Measurements from ENCODE around the gene CBX4.

Gene CBX4

DNA sequence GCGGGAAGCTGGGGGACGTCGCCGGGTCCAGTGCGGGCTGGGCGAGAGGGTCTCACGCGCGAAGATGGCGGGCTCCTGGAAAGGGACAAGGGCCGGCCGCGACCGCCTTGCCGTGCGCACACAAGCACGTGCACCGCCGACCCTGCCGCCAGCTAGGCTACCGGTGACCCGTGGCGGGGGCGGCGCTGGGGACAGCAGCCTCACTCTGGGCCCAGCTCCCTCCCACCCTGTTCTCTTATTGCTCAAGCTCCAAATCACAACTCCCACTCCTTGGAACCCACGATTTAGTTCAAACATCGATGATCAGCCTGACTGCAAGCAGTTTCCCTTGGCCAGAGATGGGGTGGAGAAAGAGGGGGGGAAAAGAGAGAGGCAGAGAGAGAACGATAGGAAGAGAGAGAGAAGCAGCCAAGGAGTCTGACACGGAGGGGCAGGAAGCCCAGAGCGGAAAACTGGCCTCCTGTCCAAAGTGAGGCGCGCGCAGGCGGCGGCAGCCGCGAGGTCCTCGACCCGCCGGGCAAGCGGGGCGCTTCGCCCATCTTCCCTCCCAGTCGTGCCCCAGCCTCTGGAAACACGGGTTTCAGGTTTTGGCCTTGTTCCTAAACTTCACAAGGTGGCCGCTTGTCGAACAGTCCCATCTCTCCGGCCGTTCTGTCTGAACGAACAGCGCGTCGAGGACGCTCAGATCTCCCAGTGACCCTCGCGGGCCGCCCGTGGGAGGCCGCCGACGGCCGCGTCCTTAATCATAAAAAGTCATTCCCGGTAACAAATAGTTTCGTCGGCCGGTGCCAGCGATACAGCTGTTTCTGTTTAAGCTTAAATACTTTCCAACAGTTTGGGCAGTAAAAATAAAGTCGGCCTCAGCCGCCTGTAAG, 40.7 kb downstream of the CBX4 start:
- DNase-seq, result no peak

- DNase-seq, result peak; percentile 83
Observed at GRCh38 chr17:79797492-79798298, 41.5 kb downstream of the CBX4 start.

DNA sequence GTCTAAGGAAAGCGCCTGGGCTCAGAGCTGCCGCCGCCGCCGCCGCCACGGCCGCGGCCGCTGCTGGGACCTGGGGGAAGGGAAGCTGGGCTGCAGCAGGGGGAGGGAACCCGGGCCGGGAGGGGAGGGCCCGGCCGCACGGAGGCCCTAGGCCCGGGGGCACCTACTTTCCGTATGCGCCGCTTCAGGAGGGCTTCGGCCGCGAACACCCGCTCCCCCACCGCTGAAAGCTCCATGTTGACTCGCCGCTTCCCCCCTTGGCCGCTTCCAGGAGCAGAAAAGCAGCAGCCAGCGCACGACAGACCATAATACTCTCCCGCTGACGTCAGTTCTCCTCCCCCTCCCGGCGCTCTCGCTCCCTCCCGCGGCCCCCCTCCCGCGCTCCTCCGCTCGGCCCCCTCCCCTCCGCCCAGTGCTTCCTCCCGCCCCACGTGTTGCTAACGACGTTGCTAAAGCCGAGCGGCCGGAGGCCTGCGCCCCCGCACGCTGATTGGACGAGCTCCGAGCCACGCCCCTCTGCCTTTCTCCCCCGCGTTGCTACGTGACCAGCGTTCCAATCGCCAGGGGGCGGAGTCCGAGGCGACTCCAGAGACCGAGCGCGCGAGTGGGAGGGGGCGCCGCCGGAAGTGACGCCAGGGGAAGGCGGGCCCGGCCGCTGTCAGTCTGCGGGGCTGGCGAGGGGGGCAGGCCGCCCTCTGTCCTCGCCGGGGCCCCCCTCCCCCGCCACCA, 42.3 kb downstream of the CBX4 start, which contains the start of gene CBX8:
TSS of gene CBX8 (minus strand) at position 315 of the 729 bp plus-strand sequence. CDS start at position 236, 79 bp downstream.
- DNase-seq, result peak; percentile 100

GRCh38 chr17:79796444-79796762, 42.8 kb downstream of the CBX4 start:
- no peak for DNase-seq

- no peak for DNase-seq
Observed at GRCh38 chr17:79795795-79796443, 43.3 kb downstream of the CBX4 start.

GRCh38 chr17:79794659-79795511, 44.4 kb downstream of the CBX4 start:
- no peak for DNase-seq

DNA sequence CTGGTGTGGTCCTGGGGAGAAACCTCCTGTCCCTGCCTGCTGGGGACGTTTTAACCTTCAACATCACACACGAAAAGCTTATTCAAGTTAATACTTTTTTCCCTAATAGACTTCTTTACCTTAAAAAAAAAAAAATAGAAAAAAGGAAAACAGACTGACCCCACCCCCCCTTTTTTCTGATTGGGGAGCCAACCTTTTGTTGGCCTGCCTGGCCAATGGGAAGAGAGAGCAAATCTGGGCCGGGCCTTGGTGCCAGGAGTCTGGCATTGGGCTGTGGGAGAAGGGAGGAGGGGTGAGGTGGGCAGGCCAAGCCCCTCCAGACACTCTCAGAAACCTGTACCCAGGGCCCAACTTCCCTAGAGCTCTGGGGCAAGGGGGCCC, 45.3 kb downstream of the CBX4 start:
- DNase-seq, result peak; percentile 77

DNA sequence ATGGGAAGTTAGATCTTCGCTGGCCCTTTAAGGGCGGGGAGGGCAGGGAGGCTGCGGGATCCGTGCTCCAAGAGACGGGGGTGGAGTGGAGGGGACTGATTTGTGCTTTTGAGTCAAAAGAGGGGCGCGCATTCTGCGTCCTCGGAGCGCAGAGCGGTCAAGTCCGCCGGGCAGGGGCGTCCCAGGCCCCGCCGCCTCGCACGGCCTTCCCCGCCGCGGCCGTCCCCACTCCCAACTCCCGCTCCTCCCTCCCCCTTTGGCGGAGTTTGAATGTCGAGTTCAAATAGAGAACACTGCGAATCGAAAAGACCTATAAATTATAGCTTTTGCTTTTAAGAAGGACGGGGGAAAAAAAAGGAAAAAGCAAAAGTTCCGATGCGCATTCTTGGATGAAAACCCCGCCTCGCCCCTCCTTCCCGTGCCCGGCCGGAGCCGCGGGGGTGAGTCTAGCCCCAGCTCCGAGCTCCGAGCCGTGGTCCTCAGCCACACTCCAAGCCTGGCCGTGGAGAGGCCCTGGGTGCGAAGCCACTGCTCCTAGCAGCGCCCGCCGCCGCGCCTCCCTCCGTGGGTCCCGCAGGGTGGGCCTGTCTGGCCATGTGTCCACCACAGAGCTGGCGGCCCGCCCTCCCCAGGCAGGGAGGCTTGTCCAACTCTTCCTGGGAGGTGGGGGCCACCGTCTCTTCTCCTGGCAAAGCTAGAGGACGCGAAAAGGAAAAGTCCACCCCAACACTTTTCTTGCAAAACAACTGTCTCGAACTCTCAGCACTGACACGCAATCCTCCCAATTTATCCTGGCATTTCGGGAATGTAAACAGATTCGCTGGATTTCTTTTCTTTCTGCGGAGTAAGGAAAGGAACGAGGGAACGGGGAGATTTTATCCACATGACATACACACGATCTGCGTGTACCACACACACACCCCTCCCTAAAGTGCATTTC, 46.0 kb downstream of the CBX4 start:
- DNase-seq, result peak; percentile 43

- DNase-seq, result no peak
Observed at GRCh38 chr17:79792341-79792871, 46.8 kb downstream of the CBX4 start.

DNA sequence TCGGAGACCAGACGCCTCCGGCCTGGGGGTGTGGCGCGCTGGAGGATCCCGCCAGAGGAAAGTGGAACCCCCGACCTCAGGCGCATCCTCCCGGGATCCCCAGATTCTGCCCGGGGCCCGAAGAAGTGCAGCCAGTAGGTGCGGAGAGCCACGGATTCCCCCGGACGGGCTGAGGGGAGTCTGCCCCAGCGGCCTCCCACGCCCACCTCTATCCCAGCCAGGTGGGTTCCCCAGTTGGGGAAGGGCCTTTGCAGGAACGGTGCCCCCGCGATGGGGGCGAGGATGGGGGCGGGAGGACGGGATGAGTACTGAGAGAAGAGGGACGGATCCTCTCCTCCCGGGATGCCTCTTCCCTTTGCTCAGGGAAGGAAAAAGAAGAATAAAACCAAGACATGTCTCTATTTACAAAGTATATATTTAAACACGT, 47.5 kb downstream of the CBX4 start:
- DNase-seq, result no peak

GRCh38 chr17:79790805-79791734, 48.2 kb downstream of the CBX4 start:
- peak; percentile 66 for DNase-seq

- peak; percentile 78 for DNase-seq
Observed at GRCh38 chr17:79789943-79790804, 49.1 kb downstream of the CBX4 start.

- DNase-seq, result peak; percentile 64
Observed at GRCh38 chr17:79788989-79789942, 50.0 kb downstream of the CBX4 start.

GRCh38 chr17:79788455-79788854, 50.8 kb downstream of the CBX4 start:
- no peak for DNase-seq

GRCh38 chr17:79786930-79787643, 52.2 kb downstream of the CBX4 start:
- no peak for DNase-seq

Measured in NCI-H82 (cell line).